ENCODE data around the gene WDR18.
A peak's percentile ranks its signal among the peaks of the same experiment; 100 is the strongest.

GRCh38 chr19:1000095-1000494 lies 15.9 kb downstream of the WDR18 start, which contains the start of gene GRIN3B:
- TF ChIP-seq CTCF (IDR thresholded peaks at IDR 0.05 in 2 of 3, conservative IDR thresholded peaks at IDR 0.05 in 1 of 3; ENCODE audit: borderline replicate concordance in 1 of 3, insufficient read depth in 1 of 3, low read depth in 2 of 3, low read length in 2 of 3), result peak; percentile 58 to 77 (median 76)
- TF ChIP-seq EZH2 (IDR thresholded peaks at IDR 0.05), result no peak
- TF ChIP-seq ZBTB33 (IDR thresholded peaks at IDR 0.05; ENCODE audit: extremely low read depth, insufficient replicate concordance, low read length), result no peak
- no peak; the same call in 1 of the 2 replicates for TF ChIP-seq RAD21 (IDR thresholded peaks at IDR 0.05; ENCODE audit: low read depth)
- no peak for TF ChIP-seq POLR2AphosphoS5 (IDR thresholded peaks at IDR 0.05; ENCODE audit: low read depth, low read length)
- no peak for TF ChIP-seq EGR1 (IDR thresholded peaks at IDR 0.05; ENCODE audit: low read depth)

Measured in HCT116 (cell line).